GM12878 (cell line): ENCODE results near the gene NDUFB1. TPM values are rescaled to one million over a fixed set of nuclear protein-coding genes. Genes with fewer than 3 reads are reported as not detected.

Source experiments
- ATAC-seq: fragments of 200-7000 bp; cut with Tn5 transposase; 3 replicates; pipeline ENCODE4 v1.9.1; 2020; ENCODE audit warnings: mild to moderate bottlenecking, moderate library complexity
- BruUV-seq: library from RNA; stranded (reverse); fragments of 400-500 nt; replicated peaks from 2 replicates; lab custom pipeline; 2021; lab: Mats Ljungman, UMichigan
- CTCF ChIA-PET: fragments of 300-600 bp; sonication (Branson Sonifier 250); formaldehyde crosslinking; extraction: SDS; loops from one replicate; lab custom pipeline; 2021; ENCODE audit warnings: inconsistent platforms; lab: Yijun Ruan, JAX
- POLR2A ChIA-PET: fragments of 350-600 bp; formaldehyde crosslinking; extraction: SDS; loops from one replicate; lab custom pipeline; 2021; ENCODE audit warnings: inconsistent platforms; lab: Charles Lee
- RAD21 ChIA-PET: fragments of 300-600 bp; sonication (Branson Sonifier 250); formaldehyde crosslinking; loops from one replicate; lab custom pipeline; 2023; ENCODE audit warnings: antibody characterized with exemption; ENCODE audit not compliant: unreplicated experiment; lab: Charles Lee
- SMC1A ChIA-PET: fragments of 300-600 bp; sonication (Branson Sonifier 250); formaldehyde crosslinking; loops from one replicate; lab custom pipeline; 2023; ENCODE audit not compliant: unreplicated experiment, uncharacterized antibody; lab: Charles Lee
- DNase-seq: peaks from one replicate; pipeline ENCODE4 v3.0.0-alpha.2; 2011; ENCODE audit warnings: low read depth, low spot score
- FAIRE-seq: peaks from 3 replicates; lab custom pipeline; 2011; peaks lifted over from hg19 to GRCh38; lab: Jason Lieb, UNC
- H2AFZ ChIP-seq: 2 replicates; pipeline ENCODE4 v1.6.0; 2011; ENCODE audit warnings: low read depth, low read length, control low read depth; ENCODE audit not compliant: control insufficient read depth
- H3K27ac ChIP-seq: 2 replicates; pipeline ENCODE4 v1.5.1; 2011; ENCODE audit warnings: control low read depth; ENCODE audit not compliant: control insufficient read depth, insufficient read depth
- H3K27me3 ChIP-seq, 2 experiments: replicated peaks in 1 of 2; 2 replicates each; pipeline versions ENCODE4 v1.6.0 to v1.6.1; 2011; ENCODE audit warnings: low read length in 1 of 2; ENCODE audit not compliant: control insufficient read depth in 2 of 2, insufficient read depth in 2 of 2
- H3K36me3 ChIP-seq, 2 experiments: 2 replicates each; pipeline ENCODE4 v1.5.1; 2011; ENCODE audit warnings: low read length in 1 of 2; ENCODE audit not compliant: control insufficient read depth in 2 of 2, insufficient read depth in 2 of 2
- H3K4me1 ChIP-seq: 2 replicates; pipeline ENCODE4 v1.6.1; 2011; ENCODE audit warnings: mild to moderate bottlenecking, low read length, moderate library complexity, mixed read lengths; ENCODE audit not compliant: control insufficient read depth, insufficient read depth
- H3K4me2 ChIP-seq: 2 replicates; pipeline ENCODE4 v1.6.0; 2011; ENCODE audit warnings: control low read depth; ENCODE audit not compliant: control insufficient read depth, insufficient read depth
- H3K4me3 ChIP-seq: fragments of 200-600 bp; sonication (generic); 2 replicates; pipeline ENCODE4 v1.5.1; 2016
- H3K79me2 ChIP-seq: 2 replicates; pipeline ENCODE4 v1.6.0; 2011; ENCODE audit warnings: low read length; ENCODE audit not compliant: control insufficient read depth, insufficient read depth
- H3K9ac ChIP-seq: 2 replicates; pipeline ENCODE4 v1.8.0; 2011; ENCODE audit warnings: low read length, control low read depth, mixed read lengths; ENCODE audit not compliant: control insufficient read depth, insufficient read depth
- H3K9me3 ChIP-seq: replicated peaks from 3 replicates; pipeline ENCODE4 v1.5.1; 2011; ENCODE audit warnings: mild to moderate bottlenecking, low read length; ENCODE audit not compliant: control insufficient read depth, insufficient read depth
- H4K20me1 ChIP-seq: 2 replicates; pipeline ENCODE4 v1.6.0; 2011; ENCODE audit not compliant: control insufficient read depth, insufficient read depth
- MXI1 ChIP-seq: fragments of 150-350 bp; IDR thresholded peaks from 2 replicates; pipeline ENCODE4 v1.6.1; 2011; ENCODE audit warnings: low read depth, mild to moderate bottlenecking, inconsistent platforms, low read length, improper control_type of control experiment
- MYC ChIP-seq: IDR thresholded peaks from 2 replicates; pipeline ENCODE4 v1.6.1; 2011; ENCODE audit warnings: mild to moderate bottlenecking, low read length, moderate library complexity, inconsistent platforms; ENCODE audit not compliant: insufficient read depth, insufficient replicate concordance, insufficient read length, severe bottlenecking
- RCOR1 ChIP-seq: conservative IDR thresholded peaks from 2 replicates; pipeline ENCODE4 v1.6.1; 2012; ENCODE audit warnings: low read depth, low read length, improper control_type of control experiment
- SMARCA5 ChIP-seq: fragments of 450-650 bp; IDR thresholded peaks from 2 replicates; pipeline ENCODE4 v1.6.1; 2017; ENCODE audit warnings: mild to moderate bottlenecking
- SRF ChIP-seq, 2 experiments: IDR thresholded peaks; 2 replicates each; pipeline ENCODE4 v1.6.1; 2011; ENCODE audit warnings: low read depth in 2 of 2, low read length in 2 of 2, mild to moderate bottlenecking in 1 of 2, moderate library complexity in 1 of 2
- YY1 ChIP-seq: IDR thresholded peaks from 2 replicates; pipeline ENCODE4 v1.6.1; 2011; ENCODE audit warnings: low read depth, mild to moderate bottlenecking, low read length
- WGBS: methylation state at CpG from one replicate; pipeline ENCODE4 v1.1.6; 2016; ENCODE audit warnings: low lambda C conversion rate; ENCODE audit not compliant: insufficient replicate concordance, insufficient coverage; ENCODE audit errors: missing lambda C conversion rate; 5-methylcytosine and 5-hydroxymethylcytosine counted together
- in situ Hi-C: fragments of 300-500 bp; cut with MboI; formaldehyde crosslinking; loops from 9 replicates; pipeline ENCODE4 v1.14.3; 2018; ENCODE audit warnings: mixed read lengths
- intact Hi-C: fragments of 100-400 bp; cut with micrococcal nuclease; formaldehyde crosslinking; loops from one replicate; pipeline ENCODE4 v1.14.2; 2022; ENCODE audit not compliant: unreplicated experiment
- polyA plus RNA-seq, 11 experiments: library from polyadenylated mRNA; depleted of rRNA in 4 of 11; unstranded in 6 of 11; stranded (reverse) in 5 of 11; fragments of >200 nt; fragmentation: Nextera tagmentation in 4 of 11; fragmentation: Illumina TruSeq in 1 of 11; extraction: Ambion mirVana in 4 of 11; extraction: Trizol in 1 of 11; gene quantifications; 1 replicate in 1 of 11; 2 replicates in 10 of 11; pipeline versions ENCODE4 v1.2.1 to v1.2.3, GENCODE V29; 2011 to 2016; ENCODE audit warnings: inconsistent platforms in 2 of 11, missing spikeins in 2 of 11, low read depth in 1 of 11
- total RNA-seq, 4 experiments: library from RNA; depleted of rRNA in 3 of 4; stranded (reverse); fragments of >200 nt in 3 of 4; fragmentation: Illumina TruSeq in 1 of 4; extraction: Trizol in 1 of 4; gene quantifications; 2 replicates each; pipeline versions ENCODE4 v1.2.1 to v1.2.3, GENCODE V29; 2013 to 2021
- TF ChIP-seq, protein P1 (sequence below): IDR thresholded peaks from 2 replicates; pipeline ENCODE4 v1.6.1; 2011; ENCODE audit warnings: borderline replicate concordance, low read depth, mild to moderate bottlenecking, moderate library complexity, low read length; ENCODE audit not compliant: insufficient read depth, poor library complexity, severe bottlenecking
- TF ChIP-seq, protein P2 (sequence below): fragments of 450-650 bp; IDR thresholded peaks from 2 replicates; pipeline ENCODE4 v1.6.1; 2016; ENCODE audit warnings: mild to moderate bottlenecking

Gene NDUFB1
- total and polyA plus RNA-seq, 10 of the 15 experiments (the other 5 are each of a cell fraction or from before 2014, with no cell fraction given) = 132 to 919 (median 561) TPM

DNA sequence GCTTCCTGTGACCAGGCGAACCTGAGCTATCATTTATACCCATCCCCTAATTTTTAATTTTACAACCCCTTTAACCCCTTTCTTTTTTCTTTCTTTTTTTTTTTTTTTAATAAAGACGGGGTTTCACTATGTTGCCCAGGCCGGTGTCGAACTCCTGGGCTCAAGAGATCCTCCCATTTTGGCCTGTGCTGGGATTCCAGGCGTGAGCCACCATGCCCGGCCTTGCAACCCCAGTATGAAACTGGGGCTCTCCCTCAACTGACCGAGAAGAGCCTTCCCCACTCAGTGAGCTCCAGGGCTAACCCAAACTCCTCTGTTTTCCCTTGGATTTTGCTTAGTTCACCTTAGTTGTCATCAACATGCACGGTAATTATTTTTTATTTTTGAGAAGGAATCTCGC, 1.3 kb upstream of the NDUFB1 start:
- intact Hi-C loops = loop anchor here (5.0 kb wide), 1 partner anchor 430 kb away; no protein-coding TSS in a partner anchor
- no TSS peak for BruUV-seq
- DNase-seq (no peak), ATAC-seq (peak; percentile 15), FAIRE-seq (no peak)
- TF ChIP-seq RCOR1 (no peak), SRF (IDR thresholded peaks at IDR 0.05; ENCODE audit: low read depth in 2 of 2, low read length in 2 of 2) (no peak), SMARCA5 (no peak), YY1 (0 out of 2 replicates have a peak, but pooled peaks have one; percentile 33)
- Histone ChIP-seq H3K4me2 (peak overlapping the region; percentile 23), H3K36me3 (peaks cover 0 to 9% of the 10 kb centered on the region in 2 experiments; a peak in 2 of 4 replicates), H4K20me1 (no peaks in the 10 kb centered on the region), H3K9me3 (no peaks in the 10 kb centered on the region), H3K79me2 (peaks cover 47% of the 10 kb centered on the region), H3K27ac (peak overlapping the region; percentile 95), H2AFZ (peak overlapping the region; percentile 97; the same call in 1 of the 2 replicates), H3K4me3 (peak overlapping the region; percentile 96), H3K9ac (peak overlapping the region; percentile 83), H3K27me3 (no peaks in the 10 kb centered on the region), H3K4me1 (peaks cover 6% of the 10 kb centered on the region; the same call in 1 of the 2 replicates)
- ChIA-PET CTCF (interaction anchor here (1.1 to 10.8 kb wide), 5 partner anchors 12 to 473 kb away, joined by 4 to 143 read pairs (median 11); partner anchors contain the start of gene ATXN3), SMC1A (interaction anchor here (0.6 to 3.5 kb wide), 8 partner anchors 12 to 551 kb away, joined by 3 to 21 read pairs (median 4); partner anchors contain the start of genes ATXN3 and TRIP11), POLR2A (interaction anchor here (0.6 to 6.3 kb wide), 3 partner anchors 15 to 281 kb away, joined by 3 to 45 read pairs (median 4); partner anchors contain the start of gene ATXN3), RAD21 (interaction anchor here (1.1 to 6.0 kb wide), 5 partner anchors 12 to 337 kb away, joined by 3 to 28 read pairs (median 4); partner anchors contain the start of gene ATXN3)
- in situ Hi-C loops = loop anchor here (10.0 kb wide), 1 partner anchor 672 kb away; the partner anchor contains the start of gene GOLGA5
- WGBS = 41% methylated on average over 8 of the region's 9 CpGs

DNA sequence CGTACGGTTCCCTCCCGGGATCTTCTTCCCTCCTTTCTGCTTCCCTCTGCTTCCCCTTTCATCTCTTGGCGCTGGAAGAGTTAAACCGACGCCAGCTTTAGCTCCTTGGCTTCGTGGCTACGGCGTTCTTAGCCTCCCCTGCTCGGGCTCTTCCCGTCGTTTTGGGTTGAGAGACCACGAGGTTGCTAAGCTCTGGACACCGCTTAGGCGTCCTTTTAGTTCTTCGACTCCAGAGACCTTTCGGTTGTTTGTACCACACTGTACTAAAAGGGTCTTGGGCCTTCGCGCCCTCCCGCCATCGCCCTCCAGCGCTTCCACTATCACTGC, 808 bp upstream of the NDUFB1 start:
- ChIA-PET RAD21 (interaction anchor here (0.7 to 6.0 kb wide), 8 partner anchors 13 to 561 kb away, joined by 3 to 28 read pairs (median 4); partner anchors contain the start of gene ATXN3), POLR2A (interaction anchor here (0.6 to 6.3 kb wide), 5 partner anchors 15 to 281 kb away, joined by 3 to 45 read pairs (median 5); partner anchors contain the start of gene ATXN3), SMC1A (interaction anchor here (0.6 to 3.5 kb wide), 11 partner anchors 9 to 552 kb away, joined by 3 to 21 read pairs (median 4); partner anchors contain the start of genes ATXN3 and TRIP11), CTCF (interaction anchor here (1.0 to 10.8 kb wide), 7 partner anchors 12 to 472 kb away, joined by 3 to 143 read pairs (median 5); partner anchors contain the start of gene ATXN3)
- peak overlapping the region; percentile 96 for H3K4me3 ChIP-seq
- H3K27me3 ChIP-seq = no peaks in the 10 kb centered on the region
- H4K20me1 ChIP-seq = no peaks in the 10 kb centered on the region
- H3K9ac ChIP-seq = peak overlapping the region; percentile 83
- peaks cover 47% of the 10 kb centered on the region for H3K79me2 ChIP-seq
- DNase-seq (no peak), FAIRE-seq (no peak), ATAC-seq (peak; percentile 52)
- no TSS peak for BruUV-seq
- intact Hi-C loops = loop anchor here (5.0 kb wide), 1 partner anchor 430 kb away; no protein-coding TSS in a partner anchor
- in situ Hi-C loops = loop anchor here (10.0 kb wide), 1 partner anchor 672 kb away; the partner anchor contains the start of gene GOLGA5
- H3K4me1 ChIP-seq = peaks cover 6% of the 10 kb centered on the region; the same call in 1 of the 2 replicates
- peaks cover 0 to 9% of the 10 kb centered on the region in 2 experiments; a peak in 2 of 4 replicates for H3K36me3 ChIP-seq
- H3K27ac ChIP-seq = peak overlapping the region; percentile 95
- 2% methylated on average over 22 of the region's 22 CpGs for WGBS
- H3K4me2 ChIP-seq = peak overlapping the region; percentile 23
- H3K9me3 ChIP-seq = no peaks in the 10 kb centered on the region
- H2AFZ ChIP-seq = peak overlapping the region; percentile 97
- peak; percentile 35 for TF ChIP-seq MYC
- TF ChIP-seq MXI1 = no peak
- TF ChIP-seq, protein P1, sequence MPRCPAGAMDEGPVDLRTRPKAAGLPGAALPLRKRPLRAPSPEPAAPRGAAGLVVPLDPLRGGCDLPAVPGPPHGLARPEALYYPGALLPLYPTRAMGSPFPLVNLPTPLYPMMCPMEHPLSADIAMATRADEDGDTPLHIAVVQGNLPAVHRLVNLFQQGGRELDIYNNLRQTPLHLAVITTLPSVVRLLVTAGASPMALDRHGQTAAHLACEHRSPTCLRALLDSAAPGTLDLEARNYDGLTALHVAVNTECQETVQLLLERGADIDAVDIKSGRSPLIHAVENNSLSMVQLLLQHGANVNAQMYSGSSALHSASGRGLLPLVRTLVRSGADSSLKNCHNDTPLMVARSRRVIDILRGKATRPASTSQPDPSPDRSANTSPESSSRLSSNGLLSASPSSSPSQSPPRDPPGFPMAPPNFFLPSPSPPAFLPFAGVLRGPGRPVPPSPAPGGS = no peak
- TF ChIP-seq, protein P2, sequence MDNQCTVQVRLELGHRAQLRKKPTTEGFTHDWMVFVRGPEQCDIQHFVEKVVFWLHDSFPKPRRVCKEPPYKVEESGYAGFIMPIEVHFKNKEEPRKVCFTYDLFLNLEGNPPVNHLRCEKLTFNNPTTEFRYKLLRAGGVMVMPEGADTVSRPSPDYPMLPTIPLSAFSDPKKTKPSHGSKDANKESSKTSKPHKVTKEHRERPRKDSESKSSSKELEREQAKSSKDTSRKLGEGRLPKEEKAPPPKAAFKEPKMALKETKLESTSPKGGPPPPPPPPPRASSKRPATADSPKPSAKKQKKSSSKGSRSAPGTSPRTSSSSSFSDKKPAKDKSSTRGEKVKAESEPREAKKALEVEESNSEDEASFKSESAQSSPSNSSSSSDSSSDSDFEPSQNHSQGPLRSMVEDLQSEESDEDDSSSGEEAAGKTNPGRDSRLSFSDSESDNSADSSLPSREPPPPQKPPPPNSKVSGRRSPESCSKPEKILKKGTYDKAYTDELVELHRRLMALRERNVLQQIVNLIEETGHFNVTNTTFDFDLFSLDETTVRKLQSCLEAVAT = no peak
